ENCODE measurements around the gene DNAJC6. TPM values are rescaled to one million over a fixed set of nuclear protein-coding genes. Genes with fewer than 3 reads are reported as not detected.

DNAJC6 gene
- polyA plus RNA-seq, 1 of the 3 experiments (the other 2 are of a cell fraction), result 1.9 TPM

GRCh38 chr1:65429078-65429477 is 119.7 kb downstream of the DNAJC6 start:
- peaks cover 38% of the 10 kb centered on the region for H3K79me2 ChIP-seq (ENCODE audit: insufficient read depth)
- H3K4me2 ChIP-seq, result no peak overlapping the region
- no peaks in the 10 kb centered on the region for H3K9me3 ChIP-seq
- H3K36me3 ChIP-seq (replicated peaks in 1 of 2; ENCODE audit: control insufficient read depth in 1 of 2, insufficient read depth in 2 of 2, low read length in 1 of 2), result peaks cover 57 to 66% of the 10 kb centered on the region in 2 experiments
- no peak for DNase-seq
- ChIA-PET POLR2A (no interaction called here), CTCF (interaction anchor here (1.1 to 13.6 kb wide), 4 partner anchors 25 to 1017 kb away, joined by 3 to 175 read pairs (median 3); no protein-coding TSS in a partner anchor)
- H3K9me2 ChIP-seq, result no peaks in the 10 kb centered on the region
- H3K27me3 ChIP-seq (ENCODE audit: insufficient read depth), result no peaks in the 10 kb centered on the region
- no peak overlapping the region for H3K9ac ChIP-seq
- H3K27ac ChIP-seq (ENCODE audit: low read depth in 2 of 2, low read length in 1 of 2), result peak overlapping the region in 1 of 2 experiments; percentile 77; a peak in 1 of 4 replicates
- no peak overlapping the region for H3K4me3 ChIP-seq (ENCODE audit: low read depth in 2 of 2, low read length in 1 of 2)
- H3K4me1 ChIP-seq (ENCODE audit: control insufficient read depth in 1 of 2, insufficient read depth in 2 of 2, low read depth in 1 of 2, low read length in 1 of 2), result peaks cover 0 to 23% of the 10 kb centered on the region in 2 experiments; a peak in 3 of 4 replicates
- no peak overlapping the region for H2AFZ ChIP-seq (ENCODE audit: low read depth)
- peaks cover 13% of the 10 kb centered on the region for H3F3A ChIP-seq (replicated peaks; ENCODE audit: insufficient read depth)
- H4K20me1 ChIP-seq (ENCODE audit: insufficient read depth), result peaks cover 16% of the 10 kb centered on the region; the same call in 1 of the 2 replicates
- WGBS (ENCODE audit: low lambda C conversion rate), result 97% methylated on average over 2 of the region's 2 CpGs
- TF ChIP-seq NFIC (IDR thresholded peaks at IDR 0.05; ENCODE audit: borderline replicate concordance) (no peak), EP300 (IDR thresholded peaks at IDR 0.05; ENCODE audit: borderline replicate concordance in 1 of 2, low read depth in 1 of 2, low read length in 1 of 2) (no peak), TCF12 (IDR thresholded peaks at IDR 0.05) (no peak), RFX5 (IDR thresholded peaks at IDR 0.05; ENCODE audit: low read length) (no peak), RAD21 (IDR thresholded peaks at IDR 0.05; ENCODE audit: low read length) (no peak), RCOR1 (IDR thresholded peaks at IDR 0.05; ENCODE audit: low read length) (no peak), EZH2phosphoT487 (IDR thresholded peaks at IDR 0.05; ENCODE audit: borderline replicate concordance, low read depth) (no peak), YY1 (IDR thresholded peaks at IDR 0.05; ENCODE audit: low read depth) (no peak), MAX (IDR thresholded peaks at IDR 0.05; ENCODE audit: low read depth) (no peak), REST (IDR thresholded peaks at IDR 0.05; ENCODE audit: low read depth, low read length) (no peak), ZBTB33 (IDR thresholded peaks at IDR 0.05; ENCODE audit: borderline replicate concordance, low read depth) (no peak), FOXM1 (IDR thresholded peaks at IDR 0.05; ENCODE audit: low read depth) (no peak), FOSL2 (IDR thresholded peaks at IDR 0.05; ENCODE audit: borderline replicate concordance, low read depth) (no peak), SMC3 (IDR thresholded peaks at IDR 0.05; ENCODE audit: low read depth, low read length) (no peak), MEF2A (IDR thresholded peaks at IDR 0.05; ENCODE audit: borderline replicate concordance, low read depth) (no peak), JUND (IDR thresholded peaks at IDR 0.05) (no peak), IRF3 (IDR thresholded peaks at IDR 0.05; ENCODE audit: low read depth, low read length) (no peak)
- TF ChIP-seq, protein P1, sequence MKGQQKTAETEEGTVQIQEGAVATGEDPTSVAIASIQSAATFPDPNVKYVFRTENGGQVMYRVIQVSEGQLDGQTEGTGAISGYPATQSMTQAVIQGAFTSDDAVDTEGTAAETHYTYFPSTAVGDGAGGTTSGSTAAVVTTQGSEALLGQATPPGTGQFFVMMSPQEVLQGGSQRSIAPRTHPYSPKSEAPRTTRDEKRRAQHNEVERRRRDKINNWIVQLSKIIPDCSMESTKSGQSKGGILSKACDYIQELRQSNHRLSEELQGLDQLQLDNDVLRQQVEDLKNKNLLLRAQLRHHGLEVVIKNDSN (IDR thresholded peaks at IDR 0.05; ENCODE audit: borderline replicate concordance, low read depth), result no peak
- TF ChIP-seq, protein P2, sequence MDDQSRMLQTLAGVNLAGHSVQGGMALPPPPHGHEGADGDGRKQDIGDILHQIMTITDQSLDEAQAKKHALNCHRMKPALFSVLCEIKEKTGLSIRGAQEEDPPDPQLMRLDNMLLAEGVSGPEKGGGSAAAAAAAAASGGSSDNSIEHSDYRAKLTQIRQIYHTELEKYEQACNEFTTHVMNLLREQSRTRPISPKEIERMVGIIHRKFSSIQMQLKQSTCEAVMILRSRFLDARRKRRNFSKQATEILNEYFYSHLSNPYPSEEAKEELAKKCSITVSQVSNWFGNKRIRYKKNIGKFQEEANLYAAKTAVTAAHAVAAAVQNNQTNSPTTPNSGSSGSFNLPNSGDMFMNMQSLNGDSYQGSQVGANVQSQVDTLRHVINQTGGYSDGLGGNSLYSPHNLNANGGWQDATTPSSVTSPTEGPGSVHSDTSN (IDR thresholded peaks at IDR 0.05), result no peak
